G401 (cell line): ENCODE measurements around the gene RET. TPM values are rescaled to one million over a fixed set of nuclear protein-coding genes. Genes with fewer than 3 reads are reported as not detected.
A peak's percentile ranks its signal among the peaks of the same experiment; 100 is the strongest.

Source experiments
- DNase-seq: peaks from one replicate; pipeline ENCODE4 v3.0.0-alpha.2; 2015; ENCODE audit warnings: low spot score
- in situ Hi-C: cut with HindIII; loops from 2 replicates; pipeline ENCODE4 v1.10.0; 2016; ENCODE audit warnings: low sequenced_read_pairs, mixed read lengths
- total RNA-seq: library from RNA; depleted of rRNA; stranded (reverse); fragments of >200 nt; shearing (Covaris generic); gene quantifications from 2 replicates; pipeline ENCODE4 v1.2.3, GENCODE V29; 2014

The RET gene
- total RNA-seq, 1 experiment from 2014 or later: 0.03 TPM

DNA sequence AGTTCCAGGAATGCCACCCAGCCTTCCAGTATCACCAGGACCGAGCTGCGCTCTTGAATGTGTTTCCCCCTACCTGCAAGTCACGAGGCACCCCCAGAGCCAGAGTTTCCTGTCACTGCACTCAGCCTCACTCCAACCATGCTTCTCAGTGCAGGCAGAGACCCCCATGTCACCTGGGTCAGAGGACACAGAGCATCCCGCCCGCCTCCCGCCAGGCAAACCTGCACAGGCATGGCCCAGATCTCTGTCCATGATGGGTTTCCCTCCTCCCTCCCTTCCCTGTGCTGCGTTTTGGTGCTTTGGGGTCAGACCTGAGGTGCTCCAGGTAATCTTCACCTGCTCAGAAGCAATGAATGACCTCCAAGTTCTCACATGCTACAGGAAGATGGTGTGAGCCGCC, 3.1 kb upstream of the RET start:
- in situ Hi-C loops: no loop called here

DNA sequence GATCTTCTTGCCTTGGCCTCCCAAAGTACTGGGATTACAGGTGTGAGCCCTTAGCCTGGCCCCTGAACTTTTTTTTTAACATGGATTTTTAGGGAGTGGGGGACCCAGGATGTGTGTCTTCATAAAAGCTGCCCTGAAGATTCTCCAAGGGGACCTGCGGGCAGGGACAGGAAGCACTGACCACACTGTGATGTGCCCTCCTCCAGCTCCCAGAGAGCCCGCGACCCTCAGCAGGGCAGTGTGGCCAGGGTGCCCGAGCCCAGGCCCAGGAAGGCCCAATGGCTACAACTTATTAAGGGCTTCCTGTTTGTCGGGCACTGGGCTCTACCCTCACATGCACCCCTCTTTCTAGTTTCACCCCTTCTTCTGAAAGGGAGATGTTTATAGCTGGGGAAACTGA, 2.5 kb upstream of the RET start:
- DNase-seq: no peak
- in situ Hi-C loops: no loop called here

More for the DNA sequence above, 3.1 kb upstream of the RET start:
- DNase-seq: no peak

DNA sequence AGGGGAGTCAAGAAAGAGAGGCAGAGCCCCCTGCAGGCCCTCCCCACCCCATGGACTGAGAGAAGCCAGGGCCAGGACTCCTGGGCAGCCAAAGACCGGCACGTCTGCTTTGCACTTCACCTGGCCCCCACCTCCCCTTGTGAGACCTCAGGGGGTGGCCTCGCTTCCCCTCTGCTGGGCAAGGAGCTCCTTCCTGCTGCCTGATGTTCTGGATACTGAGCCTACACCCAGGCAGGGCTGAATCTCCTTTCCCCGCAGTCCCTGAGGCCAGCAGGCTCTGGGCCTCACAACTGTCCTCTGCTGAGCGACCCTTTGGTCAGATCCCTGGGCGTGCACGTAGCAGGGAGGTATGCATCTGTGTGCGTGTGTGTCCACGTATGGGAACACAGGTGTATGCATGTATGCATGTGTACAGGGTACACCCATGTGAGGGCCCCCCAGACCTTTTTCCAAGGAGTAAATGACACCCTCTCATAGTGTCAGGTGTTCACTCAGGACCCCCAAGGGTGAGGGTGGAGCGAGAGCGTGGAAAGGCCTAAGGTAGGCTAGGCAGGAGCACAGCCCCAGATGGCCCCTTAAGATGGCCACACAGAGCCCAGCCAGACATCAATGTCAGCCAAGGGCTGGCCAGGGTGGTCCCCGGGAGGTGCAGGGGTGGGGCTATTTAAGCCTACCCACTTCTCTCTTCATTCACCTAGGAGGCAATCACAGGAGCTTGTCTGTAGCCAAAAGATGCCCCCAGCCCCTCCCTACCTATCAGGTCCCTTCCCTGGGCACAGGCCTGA, 1.9 kb upstream of the RET start:
- in situ Hi-C loops: no loop called here
- no peak for DNase-seq

DNA sequence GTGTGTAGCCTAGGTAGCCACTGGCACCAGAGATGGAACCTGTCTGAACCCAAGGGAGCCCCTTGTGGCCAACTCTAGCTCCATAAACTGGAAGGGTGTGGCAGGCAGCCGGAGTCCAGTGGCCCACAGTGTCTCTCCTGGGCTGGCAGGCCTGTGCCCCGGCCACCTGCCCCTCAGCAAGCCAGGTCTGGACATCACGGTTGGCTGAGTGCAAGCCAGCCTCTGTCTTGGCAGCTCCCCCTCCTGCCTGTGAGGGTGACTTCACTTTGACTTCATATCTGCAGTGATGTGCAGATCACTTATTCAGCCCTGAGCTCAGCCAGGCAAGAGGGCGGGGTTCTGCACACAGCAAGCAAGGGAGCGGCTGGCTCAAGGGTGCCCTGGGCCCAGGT, 1.3 kb upstream of the RET start:
- in situ Hi-C loops: no loop called here
- peak; percentile 2 for DNase-seq

DNA sequence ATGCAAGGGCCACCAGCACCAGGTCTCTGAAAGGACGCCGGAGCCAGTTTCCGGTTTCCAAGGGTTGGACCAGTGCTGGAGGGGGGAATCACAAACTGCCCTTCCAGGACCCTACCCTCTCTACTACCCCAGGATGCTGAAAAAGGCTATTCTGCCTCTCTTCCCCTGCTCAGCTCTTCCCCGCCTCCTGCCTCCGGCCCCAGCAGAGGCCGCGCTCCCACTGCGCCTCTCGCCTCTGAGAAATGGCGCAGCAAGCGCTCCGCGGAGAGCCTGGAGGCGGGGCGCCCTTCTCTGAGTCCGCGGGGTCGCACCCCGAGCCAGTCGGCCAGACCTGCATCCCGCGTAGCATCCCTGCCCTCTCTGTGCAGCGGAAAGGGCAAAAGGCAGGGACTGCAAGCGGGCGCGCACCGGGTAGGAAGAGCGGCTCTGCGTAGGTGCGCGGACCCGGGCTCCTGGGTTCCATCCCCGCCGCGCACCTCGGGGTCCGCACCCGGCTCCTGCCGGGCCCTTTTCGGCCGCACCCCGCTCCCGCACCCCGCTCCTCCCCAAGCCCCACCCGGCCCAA, 476 bp upstream of the RET start:
- in situ Hi-C loops: no loop called here
- DNase-seq: peak; percentile 13

DNA sequence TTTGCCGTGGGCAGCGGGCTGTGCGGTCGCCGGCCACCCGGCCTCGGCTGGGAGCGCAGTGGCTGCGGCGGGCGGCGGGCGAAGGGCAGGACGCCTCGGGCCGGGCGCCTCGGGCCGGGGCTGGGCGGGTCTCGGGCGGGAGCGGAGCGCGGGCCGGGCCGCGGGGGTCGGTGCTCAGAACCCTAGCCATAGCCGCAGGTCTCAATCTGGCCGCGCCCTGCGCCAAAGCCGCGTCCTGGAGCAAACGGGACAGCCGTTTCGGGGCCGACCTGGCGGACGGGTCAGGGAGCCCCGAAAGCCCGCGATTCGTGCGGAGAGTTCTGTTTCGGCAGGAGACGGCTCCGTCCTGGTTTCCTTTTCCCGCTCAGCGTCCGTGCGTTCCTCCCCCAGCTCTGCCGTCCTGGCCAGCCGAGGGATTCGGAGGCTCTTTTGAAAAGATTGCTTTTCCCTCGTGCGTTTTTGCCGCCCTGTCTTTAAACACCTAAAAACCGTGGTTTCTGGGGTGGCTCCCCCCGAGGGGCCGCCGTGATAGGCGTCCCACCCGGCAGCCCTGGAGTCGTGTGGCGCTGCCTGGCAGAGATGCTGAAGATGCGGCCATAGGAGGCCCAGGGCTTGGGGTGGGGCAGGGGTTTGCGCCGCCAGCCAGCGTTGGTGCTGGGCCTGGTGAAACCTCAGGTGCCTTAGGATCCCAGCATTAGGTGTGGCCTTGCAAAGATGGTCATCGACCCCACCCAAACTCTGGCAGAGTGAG, 727 bp downstream of the RET start:
- DNase-seq: no peak
- in situ Hi-C loops: no loop called here

DNA sequence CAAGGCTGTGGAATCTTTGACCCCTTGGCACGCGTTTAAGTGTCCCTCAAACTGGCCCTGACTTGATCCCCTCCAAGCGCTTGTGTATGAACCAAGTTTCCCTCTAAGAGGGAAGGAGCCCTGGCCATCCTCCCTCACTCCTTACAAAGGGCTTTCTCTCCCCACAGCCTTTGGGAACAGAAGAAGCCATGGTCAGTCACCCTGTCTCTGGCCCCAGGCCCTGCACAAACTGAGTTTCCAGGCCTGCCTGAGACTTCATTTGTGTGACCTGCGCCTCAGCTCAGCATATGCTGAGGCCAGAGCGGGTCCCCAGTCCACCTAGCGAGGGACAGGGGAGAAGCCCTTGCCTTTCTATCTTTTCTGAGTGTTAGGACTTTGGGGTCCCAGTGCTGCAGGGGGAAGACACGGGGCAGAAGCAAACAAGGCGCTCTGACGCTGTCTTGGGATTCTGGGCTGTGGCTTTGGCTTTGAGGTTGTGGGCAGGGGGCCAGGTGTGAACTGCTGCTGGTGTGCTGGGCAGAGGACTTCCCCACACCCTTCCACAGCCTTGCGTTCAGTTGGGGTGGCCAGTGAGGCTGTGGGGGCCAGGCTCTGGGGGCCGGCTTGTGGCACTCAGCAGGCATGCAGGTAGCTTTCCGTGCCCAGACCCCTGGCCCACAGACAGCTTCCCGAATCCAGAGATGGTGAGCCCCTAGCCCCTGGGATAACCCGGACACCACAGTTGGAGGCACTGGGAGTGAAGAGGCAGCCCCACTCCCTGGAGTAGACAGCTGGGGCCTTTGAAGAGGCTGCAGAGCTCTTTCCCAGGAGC, 1.5 kb downstream of the RET start:
- peak; percentile 3 for DNase-seq
- in situ Hi-C loops: no loop called here

DNA sequence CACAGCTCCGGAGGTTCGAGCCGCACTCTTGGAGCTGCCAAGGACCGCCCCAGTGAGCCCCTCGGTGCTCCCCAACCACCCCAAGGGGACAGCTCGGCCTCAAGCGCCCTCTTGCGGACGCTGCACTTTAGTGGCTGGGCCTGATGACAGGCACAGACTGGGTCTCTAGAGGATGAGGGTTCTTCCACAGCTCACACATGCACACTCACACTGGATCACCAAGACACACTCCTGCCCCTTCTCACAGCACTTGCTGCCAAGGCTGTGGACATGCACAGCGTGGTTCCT, 2.1 kb downstream of the RET start:
- in situ Hi-C loops: no loop called here
- DNase-seq: peak; percentile 8

DNA sequence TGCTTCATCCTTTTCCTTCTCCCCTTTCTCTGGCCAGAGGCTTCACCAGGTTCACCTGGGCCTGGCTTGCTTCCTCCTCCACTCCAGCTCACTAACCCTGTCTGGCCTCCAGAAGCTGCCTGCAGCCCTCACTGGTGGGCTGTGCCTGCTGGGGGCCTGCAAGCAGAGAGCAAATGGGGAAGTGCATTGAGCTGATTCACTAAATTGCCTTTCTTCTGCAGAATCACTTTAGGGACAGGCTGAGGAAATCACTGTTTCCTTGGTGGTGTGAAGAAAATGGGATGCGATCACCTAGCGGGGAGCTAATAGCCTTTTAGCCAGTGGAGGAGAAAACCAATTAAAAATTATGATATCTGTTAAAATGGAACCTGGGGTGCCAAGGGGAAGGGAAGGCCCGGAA, 3.0 kb downstream of the RET start:
- no peak for DNase-seq
- in situ Hi-C loops: no loop called here

DNA sequence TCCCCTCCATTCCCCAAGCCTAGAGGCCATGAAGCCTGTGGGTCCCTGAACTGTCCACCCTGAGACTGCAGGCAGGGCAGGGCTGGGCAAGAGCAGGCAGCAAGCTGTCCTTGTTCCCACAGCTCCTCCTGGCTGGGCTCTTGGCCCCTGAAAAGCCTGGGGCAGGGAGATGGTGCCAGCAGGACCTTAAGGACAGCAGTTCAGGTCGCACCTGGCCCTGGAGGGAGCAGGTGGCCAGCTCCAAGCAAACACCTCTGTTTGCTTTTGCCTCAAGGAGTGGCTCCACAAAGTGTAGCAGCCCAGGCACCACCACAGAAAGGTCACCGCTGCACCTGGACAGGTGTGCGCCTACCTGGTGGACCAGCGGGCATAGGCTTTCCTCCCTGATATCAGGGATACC, 5.2 kb downstream of the RET start:
- in situ Hi-C loops: no loop called here
- DNase-seq: no peak

DNA sequence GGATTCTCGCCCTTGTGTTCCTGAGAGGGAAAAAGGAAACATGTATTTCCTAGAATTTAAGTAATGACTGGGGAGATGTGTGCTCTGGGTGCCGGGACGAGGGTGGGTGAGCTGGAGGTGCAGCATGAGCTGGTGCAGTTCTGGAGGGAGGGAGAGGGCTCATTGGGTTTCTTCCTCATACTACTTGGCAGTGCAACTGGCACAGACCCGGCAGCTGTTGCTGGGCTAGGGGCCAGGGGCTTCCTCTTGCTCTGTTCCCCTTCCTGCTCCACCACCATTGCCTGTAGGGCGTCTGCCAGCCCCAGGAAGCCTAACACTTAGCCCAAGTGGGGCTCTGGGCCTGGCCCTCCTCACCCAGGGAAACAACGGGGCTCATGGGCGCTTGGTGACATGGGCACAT, 5.9 kb downstream of the RET start:
- no peak for DNase-seq
- in situ Hi-C loops: no loop called here

DNA sequence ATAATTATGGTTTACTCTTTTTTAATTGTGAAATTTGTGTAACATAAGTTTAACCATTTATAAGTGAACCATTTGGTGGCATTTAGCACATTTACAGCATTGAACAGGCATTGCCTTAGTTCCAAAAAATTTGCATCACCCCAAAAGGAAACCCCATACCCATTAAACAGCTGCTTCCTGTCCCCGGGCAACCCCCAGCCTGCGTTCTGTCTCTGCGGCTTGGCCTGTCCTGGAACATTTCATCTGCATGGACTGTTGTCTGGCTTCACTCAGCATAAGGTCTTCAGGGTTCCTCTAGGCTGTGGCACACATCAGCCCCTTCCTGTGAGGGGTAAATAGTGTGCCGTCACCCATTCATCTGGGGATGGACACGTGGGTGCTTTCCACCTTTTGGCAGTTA, 6.9 kb downstream of the RET start:
- in situ Hi-C loops: no loop called here

DNA sequence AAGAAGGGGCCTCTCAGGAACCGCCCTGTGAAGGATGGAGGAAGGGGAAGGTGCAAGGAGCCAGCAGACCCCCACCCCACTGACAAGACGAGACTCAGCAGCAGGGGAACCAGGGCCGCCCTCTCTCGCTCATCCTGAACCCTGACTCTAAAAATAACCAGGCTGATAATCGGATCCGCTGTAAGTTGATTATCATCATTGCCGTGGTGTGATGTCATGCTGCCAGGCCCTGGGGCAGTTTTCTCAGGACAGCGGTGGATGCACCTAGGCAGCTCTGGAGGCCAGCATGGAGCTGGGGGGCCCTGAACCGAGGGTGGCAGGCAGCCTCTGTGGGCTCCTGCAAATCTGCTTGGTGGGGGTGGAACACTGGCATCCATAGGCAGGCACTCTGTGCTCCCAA, 7.9 kb downstream of the RET start:
- no peak for DNase-seq
- in situ Hi-C loops: no loop called here

More for the DNA sequence above, 6.9 kb downstream of the RET start:
- no peak for DNase-seq

DNA sequence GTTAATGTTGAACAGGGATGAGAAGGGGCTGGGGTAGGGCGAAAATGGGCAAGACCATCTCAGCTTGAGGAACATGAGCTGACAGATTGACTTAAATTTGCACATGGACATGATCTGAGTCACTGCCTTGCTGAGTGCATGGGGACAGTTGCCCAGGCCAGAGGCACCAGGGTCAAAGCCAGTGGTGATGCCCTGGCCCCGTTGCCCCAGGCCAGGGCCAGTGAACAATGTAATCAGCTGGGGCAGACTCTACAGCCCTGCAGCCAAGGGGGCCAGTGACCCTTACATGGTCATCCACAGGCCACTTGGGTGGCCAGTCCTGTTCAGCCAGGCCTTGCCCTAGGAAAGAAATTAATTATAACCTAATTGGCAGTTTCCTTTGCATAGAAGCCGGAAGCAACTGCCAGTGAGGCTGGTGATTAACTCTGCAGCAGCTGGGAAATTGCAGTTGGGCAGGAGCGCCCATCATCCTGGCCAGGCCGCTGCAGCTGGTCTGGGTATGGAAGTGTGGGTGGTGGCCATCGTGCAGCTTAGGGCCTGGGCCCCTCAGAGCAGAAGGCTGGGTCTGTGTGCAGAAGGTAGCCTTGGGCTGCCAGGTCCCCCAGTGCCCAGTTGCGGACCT, 9.6 kb downstream of the RET start:
- in situ Hi-C loops: no loop called here
- no peak for DNase-seq

DNA sequence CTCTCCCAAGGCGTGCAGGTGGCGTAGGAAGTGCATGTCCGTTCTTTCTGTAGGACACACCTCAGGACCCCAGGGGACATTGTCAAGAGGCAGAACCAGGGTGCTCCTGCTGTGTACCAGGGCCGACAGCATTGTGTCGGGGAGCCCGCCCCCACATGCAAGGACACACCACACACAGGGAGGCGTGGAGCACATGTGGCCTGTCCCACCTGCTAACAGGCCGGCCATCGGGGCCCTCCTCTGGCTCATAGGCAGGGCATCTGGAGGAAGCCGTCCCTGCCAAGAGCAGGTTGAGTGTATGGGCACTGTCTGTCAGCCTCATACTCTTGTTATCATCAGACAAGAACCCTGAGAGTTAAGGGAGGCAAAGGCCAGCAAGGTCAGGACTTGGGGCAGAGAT, 12.7 kb downstream of the RET start:
- in situ Hi-C loops: no loop called here
- DNase-seq: no peak

DNA sequence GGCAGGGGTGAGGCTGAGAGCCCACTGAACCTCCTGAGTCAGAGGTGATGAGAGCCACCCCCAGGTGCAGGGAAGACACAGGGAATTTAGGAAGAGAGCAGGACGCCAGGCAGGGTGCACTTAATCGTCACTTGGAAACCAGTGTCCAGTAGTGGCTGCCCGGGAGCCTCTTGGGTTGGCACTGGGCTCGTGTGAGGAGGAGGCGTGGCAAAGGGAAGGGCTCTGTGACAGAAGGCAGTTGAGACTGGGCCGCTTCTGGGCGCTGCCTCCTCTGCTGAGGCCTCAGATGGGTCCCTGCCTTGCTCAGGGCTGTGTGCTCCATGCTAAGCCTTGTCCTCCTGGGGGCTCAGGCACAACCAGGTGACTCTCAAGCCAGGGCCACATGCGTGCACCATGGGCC, 13.3 kb downstream of the RET start:
- no peak for DNase-seq
- in situ Hi-C loops: no loop called here

DNA sequence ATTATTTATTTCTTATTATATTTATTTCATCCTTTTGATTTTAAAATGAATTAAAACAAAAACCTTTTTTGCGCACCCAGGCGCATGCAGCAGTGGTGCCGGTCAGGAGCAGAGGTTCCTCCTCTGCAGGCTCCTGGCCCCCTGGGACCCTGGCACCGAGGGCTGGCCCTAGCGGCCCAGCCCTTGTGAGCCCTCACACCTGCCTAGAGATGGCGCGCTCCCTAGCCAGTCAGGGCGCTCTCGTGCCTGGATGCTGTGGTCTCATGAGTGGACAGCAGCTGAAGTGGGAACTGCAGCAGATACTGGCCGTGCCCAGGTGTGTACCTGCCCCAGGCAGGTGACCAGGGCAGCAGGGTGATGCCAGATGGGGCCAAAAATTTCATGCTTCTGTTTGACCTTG, 13.8 kb downstream of the RET start:
- in situ Hi-C loops: no loop called here

DNA sequence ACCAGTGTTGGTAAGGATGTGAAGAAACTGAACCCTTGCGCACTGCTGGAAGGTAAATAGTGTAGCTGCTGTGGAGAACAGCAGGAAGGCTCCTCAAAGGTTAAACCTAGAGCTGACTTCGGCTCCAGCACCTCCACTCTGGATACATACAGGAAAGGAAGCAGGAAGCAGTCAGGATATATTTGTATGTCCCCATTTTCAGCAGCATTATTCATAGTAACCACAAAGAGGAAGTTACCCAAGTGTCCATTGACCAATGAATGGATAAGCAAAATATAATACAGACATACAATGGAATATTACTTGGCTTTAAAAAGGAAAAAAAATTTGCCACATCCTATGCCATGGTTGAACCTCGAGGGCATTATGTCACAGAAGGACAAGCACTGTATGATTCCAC, 15.0 kb downstream of the RET start:
- no peak for DNase-seq
- in situ Hi-C loops: no loop called here

More for the DNA sequence above, 13.8 kb downstream of the RET start:
- no peak for DNase-seq

DNA sequence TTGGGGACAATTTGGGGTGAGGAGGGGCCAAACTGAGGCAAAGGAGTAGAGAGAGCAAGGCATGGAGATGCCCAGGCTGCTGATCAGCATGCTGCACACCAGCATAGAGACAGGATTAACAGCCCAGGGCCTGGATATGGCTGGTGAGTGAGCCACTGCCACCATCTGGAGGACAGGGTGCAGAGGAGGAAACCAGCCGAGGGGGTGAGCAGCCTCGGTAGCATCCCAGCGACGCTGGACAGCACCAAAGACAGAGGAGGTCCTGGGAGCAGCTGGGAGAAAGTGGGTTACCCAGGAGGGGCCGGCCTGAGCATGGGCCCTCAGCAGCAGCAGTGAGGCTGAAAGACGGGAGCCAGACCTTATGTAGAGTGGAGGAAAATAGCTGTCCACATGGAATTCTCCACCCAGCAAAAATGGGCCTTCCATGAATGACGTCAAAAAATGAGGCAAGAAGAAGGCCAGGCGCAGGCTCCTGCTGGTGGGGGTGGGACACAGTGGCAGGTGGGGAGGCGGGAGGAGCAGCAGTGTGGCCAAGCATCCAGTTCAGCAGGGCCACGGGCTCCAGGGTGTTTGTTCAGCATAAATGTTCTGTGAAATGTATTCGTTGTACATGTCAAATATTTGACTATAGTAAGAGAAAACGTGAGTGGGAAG, 16.7 kb downstream of the RET start:
- DNase-seq: no peak
- in situ Hi-C loops: no loop called here
